GM12874 (cell line): ENCODE results near the gene ADA.

Source experiments
- CTCF ChIP-seq: IDR thresholded peaks from 2 replicates; pipeline ENCODE4 v1.5.1; 2011; ENCODE audit warnings: low read depth, mild to moderate bottlenecking, control low read depth, low read length, moderate library complexity; ENCODE audit not compliant: insufficient read depth

Gene ADA

GRCh38 chr20:44693627-44694026 is 42.1 kb upstream of the ADA start:
- TF ChIP-seq CTCF, result no peak

- TF ChIP-seq CTCF, result no peak
These were observed 41.5 kb upstream of the ADA start for GRCh38 chr20:44692932-44693480.

GRCh38 chr20:44691424-44692423 is 40.2 kb upstream of the ADA start:
- TF ChIP-seq CTCF, result no peak

- no peak for TF ChIP-seq CTCF
These were observed 39.4 kb upstream of the ADA start for GRCh38 chr20:44690781-44691423.

- TF ChIP-seq CTCF, result no peak
These were observed 38.3 kb upstream of the ADA start for GRCh38 chr20:44689809-44690208.

- no peak for TF ChIP-seq CTCF
These were observed 36.6 kb upstream of the ADA start for GRCh38 chr20:44688053-44688625.

- TF ChIP-seq CTCF, result no peak
These were observed 35.4 kb upstream of the ADA start for GRCh38 chr20:44686934-44687333.
